SK-N-SH (cell line): Measurements from ENCODE around the gene PAQR7. TPM values are rescaled to one million over a fixed set of nuclear protein-coding genes. Genes with fewer than 3 reads are reported as not detected.

Experiments used
- CTCF ChIA-PET: fragments of 300-600, 350-600 bp; formaldehyde crosslinking; extraction: SDS; loops from one replicate; lab custom pipeline; 2021; lab: Yijun Ruan, JAX
- POLR2A ChIA-PET: fragments of 350-600 bp; sonication (Branson Sonifier 250); formaldehyde crosslinking; extraction: SDS; loops from one replicate; lab custom pipeline; 2020; ENCODE audit warnings: antibody characterized with exemption, inconsistent platforms; lab: Yijun Ruan, JAX
- DNase-seq: peaks from one replicate; pipeline ENCODE4 v3.0.0; 2012
- H2AFZ ChIP-seq: fragments of 200-600 bp; sonication (generic); 2 replicates; pipeline ENCODE4 v1.8.1; 2016; ENCODE audit warnings: antibody characterized with exemption, mild to moderate bottlenecking, low read depth
- H3F3A ChIP-seq: fragments of 200-600 bp; sonication (generic); replicated peaks from 2 replicates; pipeline ENCODE3; 2016; ENCODE audit warnings: antibody characterized with exemption, mild to moderate bottlenecking; ENCODE audit not compliant: insufficient read depth
- H3K27ac ChIP-seq, 2 experiments: fragments of 200-500 bp in 1 of 2; fragments of 200-600 bp in 1 of 2; sonication (Bioruptor generic) in 1 of 2; sonication (generic), shearing (Covaris generic) in 1 of 2; 2 replicates each; pipeline versions ENCODE4 v1.5.1 to v1.6.1; 2014 to 2016; ENCODE audit warnings: low read depth in 2 of 2, inconsistent platforms in 1 of 2, low read length in 1 of 2, mild to moderate bottlenecking in 1 of 2, mixed read lengths in 1 of 2
- H3K27me3 ChIP-seq: fragments of 200-600 bp; sonication (generic), shearing (Covaris generic); 2 replicates; pipeline ENCODE4 v1.6.1; 2016; ENCODE audit warnings: mixed run types; ENCODE audit not compliant: insufficient read depth
- H3K36me3 ChIP-seq, 2 experiments: fragments of 200-500 bp in 1 of 2; fragments of 200-600 bp in 1 of 2; sonication (Bioruptor generic) in 1 of 2; sonication (generic) in 1 of 2; replicated peaks in 1 of 2; 2 replicates each; pipeline versions ENCODE3 to v1.5.1; 2014 to 2016; ENCODE audit warnings: low read length in 1 of 2, mild to moderate bottlenecking in 1 of 2; ENCODE audit not compliant: insufficient read depth in 2 of 2, control insufficient read depth in 1 of 2
- H3K4me1 ChIP-seq, 2 experiments: fragments of 200-500 bp in 1 of 2; fragments of 200-600 bp in 1 of 2; sonication (Bioruptor generic) in 1 of 2; sonication (generic), shearing (Covaris generic) in 1 of 2; 2 replicates each; pipeline versions ENCODE4 v1.5.1 to v1.6.1; 2014 to 2016; ENCODE audit warnings: low read depth in 1 of 2, low read length in 1 of 2, mixed run types in 1 of 2; ENCODE audit not compliant: insufficient read depth in 2 of 2, control insufficient read depth in 1 of 2
- H3K4me2 ChIP-seq: fragments of 200-600 bp; sonication (generic), shearing (Covaris generic); 2 replicates; pipeline ENCODE4 v1.6.1; 2017; ENCODE audit warnings: mixed run types
- H3K4me3 ChIP-seq, 2 experiments: fragments of 200-500 bp in 1 of 2; fragments of 200-600 bp in 1 of 2; sonication (Bioruptor generic) in 1 of 2; sonication (generic), shearing (Covaris generic) in 1 of 2; 2 replicates each; pipeline versions ENCODE4 v1.5.1 to v1.8.1; 2014 to 2016; ENCODE audit warnings: low read depth in 2 of 2, inconsistent platforms in 1 of 2, low read length in 1 of 2, mild to moderate bottlenecking in 1 of 2, mixed read lengths in 1 of 2, moderate library complexity in 1 of 2
- H3K79me2 ChIP-seq: fragments of 200-600 bp; sonication (generic); 2 replicates; pipeline ENCODE4 v1.8.1; 2017; ENCODE audit warnings: mild to moderate bottlenecking; ENCODE audit not compliant: insufficient read depth
- H3K9ac ChIP-seq: fragments of 200-600 bp; sonication (generic); 2 replicates; pipeline ENCODE4 v1.6.1; 2017; ENCODE audit warnings: mixed run types
- H3K9me2 ChIP-seq: fragments of 200-600 bp; sonication (generic); 2 replicates; pipeline ENCODE4 v1.6.1; 2017; ENCODE audit warnings: mixed run types
- H3K9me3 ChIP-seq: fragments of 200-600 bp; sonication (generic); 2 replicates; pipeline ENCODE4 v1.6.1; 2017; ENCODE audit warnings: mixed run types, mild to moderate bottlenecking, moderate library complexity
- H4K20me1 ChIP-seq: fragments of 200-600 bp; sonication (generic); 2 replicates; pipeline ENCODE4 v1.6.1; 2017; ENCODE audit warnings: mild to moderate bottlenecking, mixed run types; ENCODE audit not compliant: insufficient read depth
- CHD2 ChIP-seq: fragments of 150-350 bp; IDR thresholded peaks from 2 replicates; pipeline ENCODE4 v1.6.1; 2018; ENCODE audit warnings: low read length; ENCODE audit not compliant: partially characterized antibody
- CTCF ChIP-seq: fragments of 200-600 bp; sonication (generic); IDR thresholded peaks from 2 replicates; pipeline ENCODE4 v1.6.1; 2017; ENCODE audit warnings: antibody characterized with exemption, mild to moderate bottlenecking, moderate library complexity
- EP300 ChIP-seq, 2 experiments: IDR thresholded peaks; 2 replicates each; pipeline versions ENCODE4 v1.4.0 to v1.6.1; 2012; ENCODE audit warnings: borderline replicate concordance in 1 of 2, low read depth in 1 of 2, low read length in 1 of 2
- FOSL2 ChIP-seq: IDR thresholded peaks from 2 replicates; pipeline ENCODE4 v1.4.0; 2012; ENCODE audit warnings: low read depth, mild to moderate bottlenecking, moderate library complexity, borderline replicate concordance
- GABPA ChIP-seq: IDR thresholded peaks from 2 replicates; pipeline ENCODE4 v1.4.0; 2012; ENCODE audit warnings: low read depth, mild to moderate bottlenecking
- GATA2 ChIP-seq: sonication (generic); formaldehyde crosslinking; IDR thresholded peaks from 2 replicates; pipeline ENCODE4 v1.5.0; 2020; ENCODE audit warnings: mild to moderate bottlenecking, missing genetic modification reagents
- MAX ChIP-seq: IDR thresholded peaks from 2 replicates; pipeline ENCODE4 v1.4.0; 2012; ENCODE audit warnings: low read depth
- NRF1 ChIP-seq: IDR thresholded peaks from 2 replicates; pipeline ENCODE4 v1.6.1; 2012; ENCODE audit warnings: low read depth, mild to moderate bottlenecking, low read length
- PBX3 ChIP-seq: IDR thresholded peaks from 2 replicates; pipeline ENCODE4; 2012
- POLR2AphosphoS5 ChIP-seq: IDR thresholded peaks from 2 replicates; pipeline ENCODE4 v1.6.1; 2012; ENCODE audit warnings: low read depth, low read length
- RFX5 ChIP-seq: IDR thresholded peaks from 2 replicates; pipeline ENCODE4 v1.6.1; 2012; ENCODE audit warnings: mild to moderate bottlenecking, improper control_type of control experiment, low read length
- SIN3A ChIP-seq: IDR thresholded peaks from 2 replicates; pipeline ENCODE4 v1.6.1; 2012; ENCODE audit warnings: low read depth, mild to moderate bottlenecking, low read length, moderate library complexity, borderline replicate concordance
- TAF1 ChIP-seq: IDR thresholded peaks from 2 replicates; pipeline ENCODE4 v1.6.1; 2012; ENCODE audit warnings: low read depth, mild to moderate bottlenecking, low read length, moderate library complexity, borderline replicate concordance
- TCF12 ChIP-seq: IDR thresholded peaks from 2 replicates; pipeline ENCODE4 v1.4.0; 2012
- TEAD4 ChIP-seq: IDR thresholded peaks from 2 replicates; pipeline ENCODE4 v1.4.0; 2012; ENCODE audit warnings: mild to moderate bottlenecking, borderline replicate concordance; ENCODE audit not compliant: insufficient read depth
- USF2 ChIP-seq: fragments of 150-350 bp; IDR thresholded peaks from 2 replicates; pipeline ENCODE4 v1.6.1; 2017; ENCODE audit warnings: antibody characterized with exemption, low read length, low read depth, borderline replicate concordance
- YY1 ChIP-seq: IDR thresholded peaks from 2 replicates; pipeline ENCODE4 v1.4.0; 2012; ENCODE audit warnings: low read depth, mild to moderate bottlenecking
- WGBS: methylation state at CpG from one replicate; pipeline ENCODE4 v1.1.6; 2017; ENCODE audit warnings: low lambda C conversion rate; 5-methylcytosine and 5-hydroxymethylcytosine counted together
- polyA plus RNA-seq, 3 experiments: library from polyadenylated mRNA; depleted of rRNA; stranded (reverse); fragments of >200 nt; gene quantifications; 2 replicates each; pipeline ENCODE4 v1.2.3, GENCODE V29; 2012
- TF ChIP-seq, protein P1 (sequence below): IDR thresholded peaks from 2 replicates; pipeline ENCODE4 v1.4.0; 2012; ENCODE audit warnings: low read depth, borderline replicate concordance

Gene PAQR7
- polyA plus RNA-seq, 1 of the 3 experiments (the other 2 are of a cell fraction): 5.6 TPM

- no peak for TF ChIP-seq CTCF
- TF ChIP-seq TAF1: no peak
- TF ChIP-seq, all 33 proteins: peak for 0
These were observed 4.2 kb upstream of the PAQR7 start (continued) for GRCh38 chr1:25879675-25880074.

GRCh38 chr1:25878690-25879089 lies 3.2 kb upstream of the PAQR7 start:
- no peak for DNase-seq
- TF ChIP-seq CTCF (no peak), GATA2 (CRISPR knock-in tag) (no peak), PBX3 (no peak), USF2 (no peak), EP300 (IDR thresholded peaks at IDR 0.05; ENCODE audit: borderline replicate concordance in 1 of 2, low read depth in 1 of 2, low read length in 1 of 2) (no peak), SIN3A (no peak), GABPA (no peak), POLR2AphosphoS5 (no peak), TEAD4 (no peak), TCF12 (no peak), NRF1 (no peak), MAX (no peak), FOSL2 (no peak), TAF1 (no peak), CHD2 (no peak), RFX5 (no peak), YY1 (no peak)
- TF ChIP-seq, protein P1, sequence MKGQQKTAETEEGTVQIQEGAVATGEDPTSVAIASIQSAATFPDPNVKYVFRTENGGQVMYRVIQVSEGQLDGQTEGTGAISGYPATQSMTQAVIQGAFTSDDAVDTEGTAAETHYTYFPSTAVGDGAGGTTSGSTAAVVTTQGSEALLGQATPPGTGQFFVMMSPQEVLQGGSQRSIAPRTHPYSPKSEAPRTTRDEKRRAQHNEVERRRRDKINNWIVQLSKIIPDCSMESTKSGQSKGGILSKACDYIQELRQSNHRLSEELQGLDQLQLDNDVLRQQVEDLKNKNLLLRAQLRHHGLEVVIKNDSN: no peak
- ChIA-PET CTCF (interaction anchor here (0.7 to 4.3 kb wide), 3 partner anchors 10 to 120 kb away, joined by 3 to 32 read pairs (median 4); no protein-coding TSS in a partner anchor), POLR2A (interaction anchor here (1.5 kb wide), 1 partner anchor 17 kb away, joined by 3 read pairs; no protein-coding TSS in a partner anchor)
- no peak overlapping the region for H3K27ac ChIP-seq
- no peaks in the 10 kb centered on the region for H3K9me2 ChIP-seq
- H3K4me1 ChIP-seq: peaks cover 0 to 23% of the 10 kb centered on the region in 2 experiments; a peak in 1 of 4 replicates
- no peaks in the 10 kb centered on the region for H4K20me1 ChIP-seq
- no peaks in the 10 kb centered on the region for H3K9me3 ChIP-seq
- no peak overlapping the region for H3K9ac ChIP-seq
- no peak overlapping the region for H3K4me2 ChIP-seq
- peaks cover 12% of the 10 kb centered on the region for H3F3A ChIP-seq
- H3K4me3 ChIP-seq: no peak overlapping the region
- no peaks in the 10 kb centered on the region for H3K36me3 ChIP-seq
- WGBS: 93% methylated on average over 5 of the region's 5 CpGs
- peaks cover 11% of the 10 kb centered on the region for H3K79me2 ChIP-seq
- H2AFZ ChIP-seq: no peak overlapping the region
- no peaks in the 10 kb centered on the region for H3K27me3 ChIP-seq
